ENCODE measurements around the gene CFHR4. TPM values are rescaled to one million over a fixed set of nuclear protein-coding genes. Genes with fewer than 3 reads are reported as not detected.

CFHR4 gene
- total and polyA plus RNA-seq, 8 donors: 0.35 TPM; not detected in 7

DNA sequence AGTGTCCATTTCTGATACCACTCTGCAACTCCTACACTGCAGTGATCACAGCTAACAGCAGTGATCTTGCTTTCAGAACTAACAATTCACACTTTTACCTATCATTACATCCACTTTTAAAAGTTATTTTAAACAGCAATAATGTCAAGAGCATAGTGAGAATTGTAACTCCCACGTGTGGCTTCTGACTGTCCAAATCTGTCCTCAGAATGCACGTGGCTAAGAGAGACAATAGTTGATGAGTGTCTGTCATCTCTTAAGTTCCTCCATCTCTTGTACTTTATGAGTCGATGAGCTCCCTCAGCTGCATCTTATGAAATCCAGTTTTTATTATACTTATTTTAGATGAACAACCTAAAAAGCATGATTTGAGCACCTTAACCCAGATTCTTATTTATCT, 73.0 kb downstream of the CFHR4 start:
- Histone ChIP-seq H3K27me3 (no peaks in the 10 kb centered on the region), H3K4me1 (no peaks in the 10 kb centered on the region), H3K36me3 (no peaks in the 10 kb centered on the region), H3K9me3 (no peaks in the 10 kb centered on the region), H3K4me3 (no peak overlapping the region), H3K27ac (no peak overlapping the region)
- WGBS, 2 donors: 42 to 57% methylated on average over 3 of the region's 3 CpGs
- intact Hi-C loops (cut with DNase I): no loop called here
- DNase-seq (no peak), ATAC-seq (no peak), FAIRE-seq (no peak)
- TF ChIP-seq, protein P1, sequence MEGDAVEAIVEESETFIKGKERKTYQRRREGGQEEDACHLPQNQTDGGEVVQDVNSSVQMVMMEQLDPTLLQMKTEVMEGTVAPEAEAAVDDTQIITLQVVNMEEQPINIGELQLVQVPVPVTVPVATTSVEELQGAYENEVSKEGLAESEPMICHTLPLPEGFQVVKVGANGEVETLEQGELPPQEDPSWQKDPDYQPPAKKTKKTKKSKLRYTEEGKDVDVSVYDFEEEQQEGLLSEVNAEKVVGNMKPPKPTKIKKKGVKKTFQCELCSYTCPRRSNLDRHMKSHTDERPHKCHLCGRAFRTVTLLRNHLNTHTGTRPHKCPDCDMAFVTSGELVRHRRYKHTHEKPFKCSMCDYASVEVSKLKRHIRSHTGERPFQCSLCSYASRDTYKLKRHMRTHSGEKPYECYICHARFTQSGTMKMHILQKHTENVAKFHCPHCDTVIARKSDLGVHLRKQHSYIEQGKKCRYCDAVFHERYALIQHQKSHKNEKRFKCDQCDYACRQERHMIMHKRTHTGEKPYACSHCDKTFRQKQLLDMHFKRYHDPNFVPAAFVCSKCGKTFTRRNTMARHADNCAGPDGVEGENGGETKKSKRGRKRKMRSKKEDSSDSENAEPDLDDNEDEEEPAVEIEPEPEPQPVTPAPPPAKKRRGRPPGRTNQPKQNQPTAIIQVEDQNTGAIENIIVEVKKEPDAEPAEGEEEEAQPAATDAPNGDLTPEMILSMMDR (IDR thresholded peaks at IDR 0.05): no peak

Other genes with a start within 250 kb of the CFHR4 start
- gene CFH, start 236.0 kb upstream of the CFHR4 start, total RNA-seq: 10 to 100 TPM in 3 of 6 donors, 1 to 10 TPM in 3; 4.0 to 25.7 (median 12.1) TPM
- 1 to 10 TPM; 3.3 to 8.5 TPM for gene CFH, start 236.0 kb upstream of the CFHR4 start, polyA plus RNA-seq
- gene CFHR3, start 113.2 kb upstream of the CFHR4 start, total RNA-seq: under 1 TPM in 2 of 6 donors, not detected in 4; 0.09 TPM
- gene CFHR3, start 113.2 kb upstream of the CFHR4 start, polyA plus RNA-seq: under 1 TPM in 1 of 2 donors, not detected in 1; 0.15 TPM
- under 1 TPM in 2 of 6 donors, not detected in 4; 0.17 to 0.44 TPM for gene CFHR1, start 68.3 kb upstream of the CFHR4 start, total RNA-seq
- gene CFHR1, start 68.3 kb upstream of the CFHR4 start, polyA plus RNA-seq: under 1 TPM in 1 of 2 donors, not detected in 1; 0.61 TPM
- under 1 TPM in 2 of 6 donors, not detected in 4; 0.25 to 0.28 TPM for gene CFHR2, start 55.7 kb downstream of the CFHR4 start, total RNA-seq
- gene CFHR2, start 55.7 kb downstream of the CFHR4 start, polyA plus RNA-seq: not detected
- under 1 TPM in 1 of 6 donors, not detected in 5; 0.06 TPM for gene CFHR5, start 89.5 kb downstream of the CFHR4 start, total RNA-seq
- gene CFHR5, start 89.5 kb downstream of the CFHR4 start, polyA plus RNA-seq: not detected
- gene F13B, start 179.2 kb downstream of the CFHR4 start, total RNA-seq: not detected
- not detected for gene F13B, start 179.2 kb downstream of the CFHR4 start, polyA plus RNA-seq